Brain microvascular endothelial cell (primary cell): ENCODE data around the gene AKAP17A.
A peak's percentile ranks its signal among the peaks of the same experiment; 100 is the strongest.
"Not testable (repeated sequence)": the region's sequence is repeated elsewhere in the genome, so short reads cannot be mapped to it uniquely, and the experiment has no call there.

Experiments used
- DNase-seq: peaks from one replicate; pipeline ENCODE4 v3.0.0-alpha.2; 2020
- H3K27ac ChIP-seq: fragments of 250-450 bp; sonication (Bioruptor Pico); 2 replicates; pipeline ENCODE4 v1.5.1; 2020; ENCODE audit warnings: mild to moderate bottlenecking, moderate library complexity
- H3K27me3 ChIP-seq: fragments of 250-450 bp; sonication (Bioruptor Pico); replicated peaks from 2 replicates; pipeline ENCODE4 v1.5.1; 2020; ENCODE audit warnings: mild to moderate bottlenecking
- H3K36me3 ChIP-seq: fragments of 250-450 bp; sonication (Bioruptor Pico); replicated peaks from 2 replicates; pipeline ENCODE4 v1.5.1; 2020; ENCODE audit warnings: mild to moderate bottlenecking
- H3K4me3 ChIP-seq: 2 replicates; pipeline ENCODE4 v1.5.1; 2011; ENCODE audit warnings: low read depth, mild to moderate bottlenecking, control low read depth, low read length, moderate library complexity
- in situ Hi-C: cut with HindIII; loops from 2 replicates; pipeline ENCODE4 v1.10.0; 2017; ENCODE audit warnings: low sequenced_read_pairs, low pct_ligation_motif_present
- TF ChIP-seq, protein P1 (sequence below): IDR thresholded peaks from 2 replicates; pipeline ENCODE4 v1.5.1; 2011; ENCODE audit warnings: low read depth, mild to moderate bottlenecking, moderate library complexity, low read length, control low read depth, inconsistent platforms; ENCODE audit errors: missing control alignments

AKAP17A gene

DNA sequence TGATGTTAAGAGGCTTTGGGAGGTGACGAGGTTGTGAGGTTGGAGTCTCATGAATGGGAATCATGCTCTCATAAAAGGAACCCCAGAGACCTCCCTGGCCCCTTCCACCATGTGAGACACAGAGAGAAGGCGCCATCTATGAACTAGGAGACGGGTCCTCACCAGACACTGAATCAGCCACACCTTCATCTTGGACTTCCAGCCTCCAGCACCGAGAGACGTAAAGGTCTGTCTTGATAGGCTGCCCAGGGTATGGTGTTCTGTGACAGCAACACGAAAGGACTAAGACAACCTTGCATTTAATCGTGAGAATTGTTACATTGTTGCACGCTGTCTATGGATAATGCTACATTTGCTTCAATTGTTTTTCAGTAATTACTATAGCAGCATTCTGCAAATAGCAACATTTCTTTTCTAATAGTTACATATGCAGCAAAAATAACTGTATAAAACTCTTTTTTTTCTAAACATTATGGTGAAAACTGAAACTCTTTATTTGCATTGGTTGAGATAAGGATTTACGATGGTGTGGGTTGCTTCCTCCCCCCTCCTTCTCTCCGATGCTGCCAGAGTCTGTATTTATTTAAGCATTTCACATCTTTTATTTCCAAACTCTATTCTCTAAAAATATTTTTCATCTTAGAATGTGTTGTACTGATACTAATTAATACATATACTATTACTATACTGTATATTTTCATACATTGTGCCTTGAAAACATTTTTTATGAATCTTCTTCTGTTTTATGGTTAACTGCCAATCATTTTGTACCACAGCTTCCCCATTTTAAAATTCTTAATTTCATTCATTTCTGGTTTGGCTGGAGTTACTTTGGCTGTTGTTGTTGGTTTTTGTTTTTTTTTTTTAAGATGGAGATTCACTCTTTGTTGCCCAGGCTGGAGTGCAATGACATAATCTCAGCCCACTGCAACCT, 26.4 kb upstream of the AKAP17A start:
- no peak overlapping the region for H3K27ac ChIP-seq
- TF ChIP-seq, protein P1, sequence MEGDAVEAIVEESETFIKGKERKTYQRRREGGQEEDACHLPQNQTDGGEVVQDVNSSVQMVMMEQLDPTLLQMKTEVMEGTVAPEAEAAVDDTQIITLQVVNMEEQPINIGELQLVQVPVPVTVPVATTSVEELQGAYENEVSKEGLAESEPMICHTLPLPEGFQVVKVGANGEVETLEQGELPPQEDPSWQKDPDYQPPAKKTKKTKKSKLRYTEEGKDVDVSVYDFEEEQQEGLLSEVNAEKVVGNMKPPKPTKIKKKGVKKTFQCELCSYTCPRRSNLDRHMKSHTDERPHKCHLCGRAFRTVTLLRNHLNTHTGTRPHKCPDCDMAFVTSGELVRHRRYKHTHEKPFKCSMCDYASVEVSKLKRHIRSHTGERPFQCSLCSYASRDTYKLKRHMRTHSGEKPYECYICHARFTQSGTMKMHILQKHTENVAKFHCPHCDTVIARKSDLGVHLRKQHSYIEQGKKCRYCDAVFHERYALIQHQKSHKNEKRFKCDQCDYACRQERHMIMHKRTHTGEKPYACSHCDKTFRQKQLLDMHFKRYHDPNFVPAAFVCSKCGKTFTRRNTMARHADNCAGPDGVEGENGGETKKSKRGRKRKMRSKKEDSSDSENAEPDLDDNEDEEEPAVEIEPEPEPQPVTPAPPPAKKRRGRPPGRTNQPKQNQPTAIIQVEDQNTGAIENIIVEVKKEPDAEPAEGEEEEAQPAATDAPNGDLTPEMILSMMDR: no peak
- no peaks in the 10 kb centered on the region for H3K27me3 ChIP-seq
- DNase-seq: no peak
- no peaks in the 10 kb centered on the region for H3K36me3 ChIP-seq
- in situ Hi-C loops: no loop called here
- no peak overlapping the region for H3K4me3 ChIP-seq

DNA sequence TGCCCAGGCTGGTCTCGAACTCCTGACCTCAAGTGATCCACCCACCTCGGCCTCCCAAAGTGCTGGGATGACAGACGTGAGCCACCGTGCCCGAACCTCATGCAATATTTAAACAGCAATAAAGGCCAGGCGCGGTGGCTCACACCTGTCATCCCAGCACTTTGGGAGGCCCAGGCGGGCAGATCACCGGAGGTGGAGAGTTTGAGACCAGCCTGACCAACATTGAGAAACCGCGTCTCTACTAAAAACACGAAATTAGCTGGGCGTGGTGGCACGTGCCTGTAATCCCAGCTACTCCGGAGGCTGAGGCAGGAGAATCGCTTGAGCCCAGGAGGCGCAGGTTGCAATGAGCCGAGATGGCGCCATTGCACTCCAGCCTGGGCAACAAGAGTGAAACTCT, 17.2 kb upstream of the AKAP17A start:
- H3K27ac ChIP-seq, in situ Hi-C loops, H3K4me3 ChIP-seq, DNase-seq, H3K27me3 ChIP-seq, H3K36me3 ChIP-seq: not testable (repeated sequence)

DNA sequence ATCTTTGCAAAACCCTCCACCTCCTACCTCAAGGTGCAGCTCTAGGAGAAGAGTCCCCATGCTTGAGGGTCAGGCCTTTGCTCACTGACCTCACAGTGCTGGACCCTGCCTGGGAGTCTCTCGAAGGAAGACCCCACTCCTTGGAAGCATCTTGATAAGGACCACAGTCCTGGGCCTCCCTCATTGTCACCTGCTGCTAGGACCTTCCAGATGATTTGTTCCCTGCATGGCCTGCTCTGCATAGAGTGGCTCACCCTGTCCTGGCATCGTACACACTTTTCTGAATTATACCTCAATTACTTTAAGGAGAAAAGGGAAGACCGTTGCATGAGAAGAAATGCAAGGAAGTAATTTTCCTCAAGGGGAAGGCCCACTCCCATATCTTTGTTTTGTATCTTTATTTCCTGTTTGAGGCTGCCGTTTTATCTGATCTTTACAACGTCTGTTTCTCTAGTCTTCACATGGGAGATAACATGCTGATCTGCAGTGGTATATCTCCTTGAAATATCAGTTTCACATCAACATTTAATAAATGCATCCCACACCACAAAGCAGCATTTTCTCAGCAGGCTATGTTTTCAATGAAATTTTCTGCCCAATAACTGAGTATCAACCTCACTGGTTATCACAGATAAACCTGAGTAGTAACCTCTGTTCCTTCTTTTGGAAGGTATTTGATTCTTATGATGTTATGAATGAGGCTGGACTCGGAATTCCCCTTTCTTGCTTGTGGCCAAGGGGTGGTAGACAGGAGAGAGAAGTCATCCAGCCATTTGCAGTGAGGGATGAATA, 15.0 kb upstream of the AKAP17A start:
- Histone ChIP-seq H3K4me3 (no peak overlapping the region), H3K27me3 (no peaks in the 10 kb centered on the region), H3K27ac (no peak overlapping the region), H3K36me3 (no peaks in the 10 kb centered on the region)
- no peak for DNase-seq
- in situ Hi-C loops: no loop called here
- TF ChIP-seq, protein P1: no peak

DNA sequence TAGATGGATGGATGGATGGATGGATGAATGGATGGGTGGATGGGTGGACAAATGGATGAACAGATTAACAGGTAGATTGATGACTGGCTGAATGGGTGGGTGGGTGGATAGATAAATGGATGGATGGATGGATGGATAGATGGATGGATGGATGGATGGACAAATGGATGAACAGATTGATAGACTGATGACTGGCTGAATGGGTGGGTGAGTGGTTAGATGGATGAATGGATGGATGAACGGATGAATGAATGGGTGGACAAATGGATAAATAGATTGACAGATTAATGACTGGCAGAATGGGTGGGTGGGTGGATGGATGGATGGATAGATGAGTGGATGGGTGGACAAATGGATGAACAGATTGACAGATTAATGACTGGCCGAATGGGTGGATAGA, 13.6 kb upstream of the AKAP17A start:
- Histone ChIP-seq H3K36me3 (no peaks in the 10 kb centered on the region), H3K27me3 (no peaks in the 10 kb centered on the region), H3K4me3 (no peak overlapping the region), H3K27ac (no peak overlapping the region)
- in situ Hi-C loops: no loop called here
- DNase-seq: no peak
- TF ChIP-seq, protein P1: no peak

DNA sequence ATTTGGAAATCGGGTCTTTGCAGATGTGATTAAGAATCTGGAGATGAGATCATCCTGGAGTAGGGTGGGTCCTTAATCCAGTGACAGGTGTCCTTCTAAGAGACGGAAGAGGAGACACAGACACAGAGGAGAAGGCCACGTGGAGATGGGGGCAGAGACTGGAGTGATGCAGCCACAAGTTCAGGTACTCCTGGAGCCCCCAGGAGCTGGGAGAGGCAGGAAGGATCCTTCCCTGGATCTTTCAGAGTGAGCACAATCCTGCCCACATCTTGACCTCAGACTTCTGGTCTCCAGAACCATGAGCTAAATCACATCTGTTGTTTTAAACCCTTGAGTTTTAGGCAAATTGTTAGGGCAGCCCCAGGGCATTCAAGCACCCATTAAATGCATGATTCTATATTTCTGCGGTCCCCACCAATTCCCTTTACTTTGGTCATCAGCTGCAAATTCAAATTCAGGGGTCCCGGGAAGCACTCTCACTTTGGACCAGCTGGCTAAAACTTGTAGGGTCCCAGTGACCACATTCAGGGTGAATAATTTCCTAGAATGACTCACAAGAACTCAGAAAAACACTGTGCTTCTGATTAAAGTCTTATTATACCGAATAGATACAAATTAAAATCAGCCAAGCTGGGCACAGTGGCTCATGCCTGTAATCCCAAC, 12.8 kb upstream of the AKAP17A start:
- no peak for DNase-seq
- in situ Hi-C loops: no loop called here
- Histone ChIP-seq H3K27ac (no peak overlapping the region), H3K36me3 (no peaks in the 10 kb centered on the region), H3K27me3 (no peaks in the 10 kb centered on the region), H3K4me3 (no peak overlapping the region)
- TF ChIP-seq, protein P1: no peak

DNA sequence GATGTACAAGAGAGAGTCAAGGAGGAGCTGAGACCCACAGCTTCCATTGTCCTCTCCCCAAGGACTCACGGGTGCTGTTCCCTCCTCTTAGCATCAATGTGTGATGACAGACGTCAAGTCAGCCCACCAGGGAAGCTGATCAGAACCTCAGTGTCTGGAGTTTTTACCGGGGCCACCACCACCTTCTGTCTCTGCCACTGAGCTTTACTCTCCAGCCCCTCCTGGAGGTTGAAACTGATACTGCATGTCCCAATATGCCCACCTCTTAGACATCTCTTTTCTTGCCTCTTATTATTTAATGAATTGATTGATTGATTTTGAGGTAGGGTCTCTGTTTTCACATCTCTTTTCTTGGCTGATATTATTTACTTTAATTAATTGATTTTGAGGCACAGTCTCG, 10.3 kb upstream of the AKAP17A start:
- TF ChIP-seq, protein P1: peak; percentile 75
- Histone ChIP-seq H3K4me3 (no peak overlapping the region), H3K27ac (no peak overlapping the region), H3K36me3 (no peaks in the 10 kb centered on the region), H3K27me3 (no peaks in the 10 kb centered on the region)
- peak; percentile 57 for DNase-seq
- in situ Hi-C loops: no loop called here
